OCI-LY3 (cell line): ENCODE data around the gene SPIRE1.

Source experiments
- H2AFZ ChIP-seq: fragments of 200-600, 300-600 bp; shearing (Covaris generic); 2 replicates; pipeline ENCODE4 v1.6.0; 2014; ENCODE audit warnings: antibody characterized with exemption, low read depth, low read length
- H3K27ac ChIP-seq: fragments of 200-600, 300-600 bp; sonication (generic); 2 replicates; pipeline ENCODE4 v1.5.1; 2014; ENCODE audit warnings: mild to moderate bottlenecking, low read length, moderate library complexity, mixed read lengths
- H3K27me3 ChIP-seq: fragments of 200-600, 300-600 bp; sonication (generic); 2 replicates; pipeline ENCODE4 v1.6.1; 2014; ENCODE audit warnings: low read depth, low read length, mixed read lengths
- H3K36me3 ChIP-seq: fragments of 200-600, 300-600 bp; sonication (generic); replicated peaks from 2 replicates; pipeline ENCODE3; 2014; ENCODE audit warnings: low read depth, low read length, mixed read lengths
- H3K4me1 ChIP-seq: fragments of 300-600, 200-600 bp; sonication (generic); 2 replicates; pipeline ENCODE4 v1.6.1; 2014; ENCODE audit warnings: low read length, mixed read lengths
- H3K4me2 ChIP-seq: fragments of 200-600, 300-600 bp; sonication (generic); 2 replicates; pipeline ENCODE4 v1.6.1; 2014; ENCODE audit warnings: low read length, mixed read lengths
- H3K4me3 ChIP-seq: fragments of 300-600, 200-600 bp; sonication (generic); 2 replicates; pipeline ENCODE4 v1.5.1; 2014; ENCODE audit warnings: antibody characterized with exemption, mild to moderate bottlenecking, low read length, moderate library complexity
- H3K79me2 ChIP-seq: fragments of 300-600, 200-600 bp; shearing (Covaris generic); 2 replicates; pipeline ENCODE4 v1.6.1; 2014; ENCODE audit warnings: mild to moderate bottlenecking, low read length, mixed read lengths
- H3K9ac ChIP-seq: fragments of 300-600, 200-600 bp; shearing (Covaris generic); 2 replicates; pipeline ENCODE4 v1.6.0; 2014; ENCODE audit warnings: mild to moderate bottlenecking, low read length, moderate library complexity
- H3K9me3 ChIP-seq: fragments of 200-600, 300-600 bp; shearing (Covaris generic); 2 replicates; pipeline ENCODE4 v1.6.1; 2014; ENCODE audit warnings: low read length, mixed read lengths; ENCODE audit not compliant: insufficient read depth
- H4K20me1 ChIP-seq: fragments of 200-600, 300-600 bp; sonication (generic); 2 replicates; pipeline ENCODE4 v1.6.1; 2016; ENCODE audit warnings: low read length, mixed read lengths; ENCODE audit not compliant: insufficient read depth
- CTCF ChIP-seq: fragments of 200-600, 300-600 bp; sonication (generic); IDR thresholded peaks from 2 replicates; pipeline ENCODE4 v1.5.1; 2014; ENCODE audit warnings: antibody characterized with exemption, low read length, low read depth
- EZH2phosphoT487 ChIP-seq: fragments of 200-600 bp; shearing (Covaris generic); IDR thresholded peaks from 2 replicates; pipeline ENCODE4 v1.6.1; 2018; ENCODE audit warnings: antibody characterized with exemption, mixed run types, low read depth

The SPIRE1 gene

GRCh38 chr18:12640881-12641200 lies 17.1 kb downstream of the SPIRE1 start:
- no peak overlapping the region for H3K4me2 ChIP-seq
- H3K4me1 ChIP-seq: peaks cover 10% of the 10 kb centered on the region
- no peak overlapping the region for H2AFZ ChIP-seq
- H4K20me1 ChIP-seq: no peaks in the 10 kb centered on the region; the same call in 1 of the 2 replicates
- no peak for TF ChIP-seq EZH2phosphoT487
- no peak for TF ChIP-seq CTCF
- H3K27me3 ChIP-seq: no peaks in the 10 kb centered on the region
- no peaks in the 10 kb centered on the region for H3K9me3 ChIP-seq
- no peak overlapping the region for H3K27ac ChIP-seq
- 0 out of 2 replicates have a peak, but pooled peaks cover 2% of the 10 kb centered on the region for H3K79me2 ChIP-seq
- no peak overlapping the region for H3K4me3 ChIP-seq
- H3K36me3 ChIP-seq: no peaks in the 10 kb centered on the region
- H3K9ac ChIP-seq: no peak overlapping the region

GRCh38 chr18:12639990-12640880 lies 17.7 kb downstream of the SPIRE1 start:
- H3K4me1 ChIP-seq: peaks cover 4% of the 10 kb centered on the region
- H3K36me3 ChIP-seq: no peaks in the 10 kb centered on the region
- H3K9me3 ChIP-seq: no peaks in the 10 kb centered on the region
- no peak overlapping the region for H3K9ac ChIP-seq
- no peak overlapping the region for H3K27ac ChIP-seq
- H3K4me2 ChIP-seq: no peak overlapping the region
- no peaks in the 10 kb centered on the region for H3K27me3 ChIP-seq
- TF ChIP-seq EZH2phosphoT487 (no peak), CTCF (no peak)
- H2AFZ ChIP-seq: no peak overlapping the region
- H4K20me1 ChIP-seq: no peaks in the 10 kb centered on the region
- no peaks in the 10 kb centered on the region for H3K79me2 ChIP-seq
- no peak overlapping the region for H3K4me3 ChIP-seq

- Histone ChIP-seq H3K4me2 (no peak overlapping the region), H2AFZ (no peak overlapping the region), H3K4me1 (no peaks in the 10 kb centered on the region), H3K36me3 (no peaks in the 10 kb centered on the region), H3K9ac (no peak overlapping the region), H4K20me1 (no peaks in the 10 kb centered on the region), H3K27ac (no peak overlapping the region), H3K9me3 (no peaks in the 10 kb centered on the region), H3K79me2 (no peaks in the 10 kb centered on the region), H3K27me3 (no peaks in the 10 kb centered on the region), H3K4me3 (no peak overlapping the region)
- no peak for TF ChIP-seq CTCF
- no peak for TF ChIP-seq EZH2phosphoT487
Observed at GRCh38 chr18:12638644-12639124, 19.2 kb downstream of the SPIRE1 start.

GRCh38 chr18:12637901-12638643 lies 19.8 kb downstream of the SPIRE1 start:
- Histone ChIP-seq H3K27me3 (no peaks in the 10 kb centered on the region), H3K4me2 (no peak overlapping the region), H2AFZ (no peak overlapping the region), H3K9me3 (no peaks in the 10 kb centered on the region), H4K20me1 (no peaks in the 10 kb centered on the region), H3K27ac (no peak overlapping the region), H3K79me2 (no peaks in the 10 kb centered on the region), H3K4me3 (no peak overlapping the region), H3K9ac (no peak overlapping the region), H3K36me3 (no peaks in the 10 kb centered on the region), H3K4me1 (no peaks in the 10 kb centered on the region)
- TF ChIP-seq CTCF (no peak), EZH2phosphoT487 (no peak)
